BLaER1 (cell line): ENCODE results near the gene ENOX2.
"Not testable (repeated sequence)": the region's sequence is repeated elsewhere in the genome, so short reads cannot be mapped to it uniquely, and the experiment has no call there.

Experiments
- H3K27ac ChIP-seq: shearing (Covaris generic); formaldehyde crosslinking; 2 replicates; pipeline ENCODE4 v1.8.1; 2022
- H3K27me3 ChIP-seq: shearing (Covaris generic); formaldehyde crosslinking; 2 replicates; pipeline ENCODE4 v1.8.1; 2022
- H3K36me3 ChIP-seq: shearing (Covaris generic); formaldehyde crosslinking; 2 replicates; pipeline ENCODE4 v1.8.1; 2022
- H3K4me1 ChIP-seq: shearing (Covaris generic); formaldehyde crosslinking; 2 replicates; pipeline ENCODE4 v1.8.1; 2022
- H3K4me2 ChIP-seq: shearing (Covaris generic); formaldehyde crosslinking; 2 replicates; pipeline ENCODE4 v1.8.1; 2022
- H3K4me3 ChIP-seq: shearing (Covaris generic); formaldehyde crosslinking; 2 replicates; pipeline ENCODE4 v1.8.1; 2022
- H3K9ac ChIP-seq: shearing (Covaris generic); formaldehyde crosslinking; 2 replicates; pipeline ENCODE4 v1.8.1; 2022
- H3K9me3 ChIP-seq: shearing (Covaris generic); formaldehyde crosslinking; 2 replicates; pipeline ENCODE4 v1.8.1; 2022
- H4K20me1 ChIP-seq: shearing (Covaris generic); formaldehyde crosslinking; 2 replicates; pipeline ENCODE4 v1.8.1; 2022
- Cebpa-rat ChIP-seq: shearing (Covaris generic); IDR thresholded peaks from 2 replicates; pipeline ENCODE4 v1.8.1; 2022

Gene ENOX2

GRCh38 chrX:130902783-130903613 is at the start of gene ENOX2:
Gene ENOX2 (minus strand): TSS chrX:130903209. CDS start chrX:130703216, 199,993 bp downstream.
- H3K4me2 ChIP-seq, result peak within 1 kb of the TSS; percentile 67
- TF ChIP-seq Cebpa-rat, result no peak
- H3K27me3 ChIP-seq, result peaks cover 71% of the 10 kb centered on the region
- H3K9ac ChIP-seq, result peak within 1 kb of the TSS; percentile 83
- no peaks in the 10 kb centered on the region for H3K36me3 ChIP-seq
- peaks cover 14% of the 10 kb centered on the region; the same call in 1 of the 2 replicates for H4K20me1 ChIP-seq
- no peaks in the 10 kb centered on the region; the same call in 1 of the 2 replicates for H3K9me3 ChIP-seq
- H3K27ac ChIP-seq, result peak within 1 kb of the TSS; percentile 80
- peak within 1 kb of the TSS; percentile 77 for H3K4me3 ChIP-seq
- H3K4me1 ChIP-seq, result peaks cover 7% of the 10 kb centered on the region

GRCh38 chrX:130952266-130953043 is 49.4 kb upstream of the ENOX2 start:
- Histone ChIP-seq H3K9ac (no peak overlapping the region), H3K4me3 (no peak overlapping the region), H3K27me3 (peaks cover 61% of the 10 kb centered on the region), H3K36me3 (no peaks in the 10 kb centered on the region), H4K20me1 (no peaks in the 10 kb centered on the region), H3K4me2 (no peak overlapping the region), H3K27ac (no peak overlapping the region), H3K9me3 (peaks cover 12% of the 10 kb centered on the region), H3K4me1 (no peaks in the 10 kb centered on the region)
- TF ChIP-seq Cebpa-rat, result no peak

DNA sequence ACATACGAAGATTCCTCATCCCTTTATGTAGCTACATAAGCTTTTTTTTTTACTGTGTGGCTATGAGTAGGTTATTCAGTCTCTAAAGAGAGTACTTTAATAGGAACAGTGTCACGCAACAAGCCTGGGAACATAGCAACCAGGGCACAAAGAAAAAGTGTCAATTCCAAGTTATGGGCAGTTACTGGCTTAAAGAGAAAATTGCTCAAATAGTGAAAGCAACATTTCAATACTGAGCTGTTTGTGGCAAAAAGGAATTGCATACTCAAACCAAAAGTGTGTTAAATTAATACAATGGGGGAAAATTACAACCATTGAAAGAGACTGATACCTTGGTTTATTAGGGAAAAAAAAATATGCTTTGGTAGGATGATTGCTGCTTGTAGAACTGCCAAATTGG is 41.2 kb upstream of the ENOX2 start:
- Histone ChIP-seq H3K27ac (no peak overlapping the region), H3K9ac (no peak overlapping the region), H4K20me1 (no peaks in the 10 kb centered on the region; the same call in 1 of the 2 replicates), H3K27me3 (peaks cover 70% of the 10 kb centered on the region), H3K4me1 (no peaks in the 10 kb centered on the region), H3K36me3 (no peaks in the 10 kb centered on the region), H3K9me3 (peaks cover 20% of the 10 kb centered on the region), H3K4me2 (no peak overlapping the region), H3K4me3 (no peak overlapping the region)
- no peak for TF ChIP-seq Cebpa-rat

- H3K27ac ChIP-seq, result no peak overlapping the region
- H3K4me3 ChIP-seq, result no peak overlapping the region
- H4K20me1 ChIP-seq, result peaks cover 6% of the 10 kb centered on the region; the same call in 1 of the 2 replicates
- H3K9ac ChIP-seq, result no peak overlapping the region
- H3K4me2 ChIP-seq, result no peak overlapping the region
- H3K9me3 ChIP-seq, result no peaks in the 10 kb centered on the region
- no peak for TF ChIP-seq Cebpa-rat
- H3K27me3 ChIP-seq, result peaks cover 39% of the 10 kb centered on the region
- no peaks in the 10 kb centered on the region for H3K36me3 ChIP-seq
- H3K4me1 ChIP-seq, result no peaks in the 10 kb centered on the region
Observed at GRCh38 chrX:130937101-130937500, 34.1 kb upstream of the ENOX2 start.

- Histone ChIP-seq H3K27me3 (peaks cover 45% of the 10 kb centered on the region), H4K20me1 (peaks cover 6% of the 10 kb centered on the region; the same call in 1 of the 2 replicates)
- no peak for TF ChIP-seq Cebpa-rat
Observed at GRCh38 chrX:130933358-130933757, 30.3 kb upstream of the ENOX2 start.

DNA sequence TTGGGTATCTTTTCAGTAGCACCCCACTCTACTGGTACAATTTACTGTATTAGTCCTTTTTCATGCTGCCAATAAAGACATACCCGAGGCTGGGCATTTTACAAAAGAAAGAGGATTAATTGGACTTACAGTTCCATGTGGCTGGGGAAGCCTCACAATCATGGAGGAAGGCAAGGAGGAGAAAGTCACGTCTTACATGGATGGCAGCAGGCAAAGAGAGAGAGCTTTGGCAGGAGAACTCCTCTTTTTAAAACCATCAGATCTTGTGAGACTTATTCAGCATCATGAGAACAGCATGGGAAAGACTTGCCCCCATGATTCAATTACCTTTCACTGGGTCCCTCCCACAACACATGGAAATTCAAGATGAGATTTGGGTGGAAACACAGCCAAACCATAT is 17.4 kb upstream of the ENOX2 start:
- not testable (repeated sequence) for H3K9ac ChIP-seq, H4K20me1 ChIP-seq, H3K36me3 ChIP-seq, H3K4me3 ChIP-seq, H3K4me1 ChIP-seq, H3K27ac ChIP-seq, H3K4me2 ChIP-seq, H3K9me3 ChIP-seq
- H3K27me3 ChIP-seq, result peaks cover 43% of the 10 kb centered on the region

More at GRCh38 chrX:130933358-130933757, 30.3 kb upstream of the ENOX2 start:
- H3K36me3 ChIP-seq, result no peaks in the 10 kb centered on the region
- H3K4me2 ChIP-seq, result no peak overlapping the region
- no peaks in the 10 kb centered on the region for H3K9me3 ChIP-seq
- no peak overlapping the region for H3K4me3 ChIP-seq
- H3K27ac ChIP-seq, result no peak overlapping the region
- no peak overlapping the region for H3K9ac ChIP-seq
- no peaks in the 10 kb centered on the region for H3K4me1 ChIP-seq

GRCh38 chrX:130919676-130920075 is 16.7 kb upstream of the ENOX2 start:
- not testable (repeated sequence) for H3K9me3 ChIP-seq, H3K27ac ChIP-seq

DNA sequence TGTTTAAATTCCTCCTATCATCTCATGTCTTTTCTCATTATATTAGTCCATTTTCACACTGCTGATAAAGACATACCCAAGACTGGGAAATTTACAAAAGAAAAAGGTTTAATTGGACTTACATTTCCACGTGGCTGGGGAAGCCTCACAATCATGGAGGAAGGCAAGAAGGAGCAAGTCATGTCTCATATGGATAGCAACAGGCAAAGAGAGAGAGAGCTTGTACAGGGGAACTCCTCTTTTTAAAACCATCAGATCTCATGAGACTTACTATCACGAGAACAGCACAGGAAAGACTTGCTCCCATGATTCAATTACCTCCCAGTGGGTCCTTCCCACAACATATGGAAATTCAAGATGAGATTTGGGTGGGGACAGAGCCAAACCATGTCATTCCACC is 15.5 kb upstream of the ENOX2 start:
- H3K27me3 ChIP-seq, result peaks cover 57% of the 10 kb centered on the region
- not testable (repeated sequence) for H3K4me2 ChIP-seq, H4K20me1 ChIP-seq

More at GRCh38 chrX:130919676-130920075, 16.7 kb upstream of the ENOX2 start:
- H3K4me1 ChIP-seq, H4K20me1 ChIP-seq, H3K4me2 ChIP-seq, H3K36me3 ChIP-seq, H3K4me3 ChIP-seq, H3K9ac ChIP-seq: not testable (repeated sequence)
- H3K27me3 ChIP-seq, result peaks cover 51% of the 10 kb centered on the region

GRCh38 chrX:130916636-130917422 is 13.8 kb upstream of the ENOX2 start:
- H4K20me1 ChIP-seq, result no peaks in the 10 kb centered on the region; the same call in 1 of the 2 replicates
- H3K36me3 ChIP-seq, result no peaks in the 10 kb centered on the region
- H3K9me3 ChIP-seq, result no peaks in the 10 kb centered on the region; the same call in 1 of the 2 replicates
- H3K9ac ChIP-seq, result no peak overlapping the region
- no peaks in the 10 kb centered on the region for H3K4me1 ChIP-seq
- no peak overlapping the region for H3K27ac ChIP-seq
- H3K4me3 ChIP-seq, result no peak overlapping the region
- H3K27me3 ChIP-seq, result peaks cover 60% of the 10 kb centered on the region
- H3K4me2 ChIP-seq, result no peak overlapping the region
- no peak for TF ChIP-seq Cebpa-rat

More for the DNA sequence above, 15.5 kb upstream of the ENOX2 start:
- not testable (repeated sequence) for H3K9me3 ChIP-seq, H3K27ac ChIP-seq, H3K36me3 ChIP-seq, H3K9ac ChIP-seq, H3K4me3 ChIP-seq, H3K4me1 ChIP-seq
